H54 (cell line): ENCODE results near the gene ATP8A2.

Experiments
- DNase-seq: peaks from one replicate; pipeline ENCODE4 v3.0.0; 2011; ENCODE audit warnings: low spot score, mixed read lengths; ENCODE audit not compliant: insufficient read length
- FAIRE-seq: peaks from 3 replicates; lab custom pipeline; 2011; peaks lifted over from hg19 to GRCh38; lab: Jason Lieb, UNC
- POLR2A ChIP-seq: IDR thresholded peaks from 2 replicates; pipeline ENCODE4 v1.6.1; 2011; ENCODE audit warnings: low read depth, mild to moderate bottlenecking, low read length

ATP8A2 gene

DNA sequence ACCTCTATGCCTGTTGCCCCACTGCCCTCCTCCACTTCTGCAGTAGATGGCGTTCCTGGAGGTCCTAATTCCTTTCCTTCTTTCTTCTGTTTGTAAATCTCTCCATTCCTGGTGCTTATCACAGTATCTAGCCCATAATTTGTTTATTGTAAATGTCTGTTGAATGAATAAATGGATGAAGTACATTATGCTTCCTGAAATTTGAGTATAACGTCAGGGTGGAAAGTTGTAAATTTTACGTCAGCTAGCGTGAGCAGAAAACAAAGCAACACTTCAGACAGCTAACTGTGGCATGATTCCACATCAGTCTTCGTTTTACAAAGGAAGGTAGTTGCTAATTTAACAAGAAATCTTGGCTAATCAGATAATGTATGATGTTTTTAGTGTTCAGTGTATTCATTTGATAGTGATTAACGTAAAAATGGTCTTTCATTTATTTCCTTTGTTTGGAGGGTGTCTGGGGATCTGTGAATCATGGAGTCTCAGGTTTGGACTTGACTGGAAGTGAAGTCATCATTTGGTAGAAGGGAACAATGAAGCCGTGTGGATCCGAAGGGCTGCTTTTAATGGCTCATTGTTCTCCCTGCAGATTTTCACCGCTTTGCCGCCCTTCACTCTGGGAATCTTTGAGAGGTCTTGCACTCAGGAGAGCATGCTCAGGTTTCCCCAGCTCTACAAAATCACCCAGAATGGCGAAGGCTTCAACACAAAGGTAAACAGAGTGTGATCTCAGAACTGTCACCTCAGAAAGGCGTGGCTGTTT is 465.0 kb downstream of the ATP8A2 start:
- no peak for TF ChIP-seq POLR2A
- DNase-seq (no peak), FAIRE-seq (no peak)

- DNase-seq (no peak), FAIRE-seq (no peak)
- TF ChIP-seq POLR2A = no peak
Measured at GRCh38 chr13:25839371-25839770, 467.6 kb downstream of the ATP8A2 start.

GRCh38 chr13:25840261-25840660 is 468.5 kb downstream of the ATP8A2 start:
- FAIRE-seq (no peak), DNase-seq (no peak)
- TF ChIP-seq POLR2A = no peak

GRCh38 chr13:25840931-25841330 is 469.2 kb downstream of the ATP8A2 start:
- FAIRE-seq = no peak
- no peak for TF ChIP-seq POLR2A
- DNase-seq = no peak

DNA sequence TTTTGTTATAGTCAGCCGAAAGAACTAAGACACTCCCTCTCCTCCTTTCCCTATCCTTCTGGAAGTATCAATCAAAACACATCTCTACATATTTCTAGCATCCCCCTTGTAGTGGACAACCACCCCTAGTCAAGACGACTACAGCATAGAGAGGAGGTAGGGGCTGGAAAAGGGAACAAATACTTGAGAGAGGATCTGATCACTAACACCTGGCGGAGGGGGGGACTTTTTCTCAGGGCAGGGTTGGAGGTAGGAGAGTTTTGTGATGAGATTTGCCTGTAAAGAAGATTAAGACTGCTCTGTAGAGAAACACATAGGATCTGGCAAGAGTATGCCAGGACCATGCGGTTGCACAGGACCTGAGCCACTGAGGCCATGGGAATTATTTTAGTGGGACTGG is 471.9 kb downstream of the ATP8A2 start:
- FAIRE-seq = no peak

DNA sequence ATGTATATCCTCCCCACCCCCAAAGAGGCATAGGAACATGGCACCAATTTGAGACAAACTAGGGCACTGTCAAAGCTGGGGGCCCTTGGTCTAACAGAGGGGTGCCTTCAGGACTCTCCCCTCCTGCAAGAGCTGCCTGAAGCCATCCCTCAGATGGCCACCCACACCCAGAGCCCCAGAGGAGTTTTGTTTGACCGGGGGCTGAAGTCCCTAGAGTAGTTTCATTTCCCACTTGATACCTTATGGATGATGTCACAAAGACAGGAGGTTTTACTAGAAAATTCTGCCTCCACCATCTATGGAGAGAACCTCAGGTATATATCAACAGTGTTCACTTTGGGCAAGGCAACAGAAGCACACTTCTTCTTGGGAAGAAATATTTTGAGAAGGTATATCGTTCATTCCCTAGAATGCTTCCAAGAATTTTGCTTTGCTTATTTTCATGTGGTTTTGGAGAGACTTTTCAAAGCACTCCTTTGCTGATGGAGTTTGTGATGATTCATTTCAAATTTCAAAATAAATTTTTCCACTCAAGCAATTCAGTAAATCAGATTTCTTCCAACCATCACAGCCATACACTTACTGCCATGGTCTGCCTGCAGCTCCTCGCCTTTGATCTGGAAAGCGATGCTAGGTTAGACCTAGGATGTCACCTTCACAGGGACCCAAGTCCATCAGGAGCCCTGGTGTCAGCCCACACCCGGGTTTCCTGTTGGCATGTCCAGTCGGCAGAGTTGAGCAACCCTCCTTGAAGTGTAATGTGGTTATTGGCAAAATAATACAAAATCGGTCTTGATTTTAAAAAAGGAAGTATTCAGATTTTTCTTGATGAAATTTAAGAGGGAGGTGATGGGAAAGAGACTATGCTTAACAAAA is 473.0 kb downstream of the ATP8A2 start:
- DNase-seq = no peak
- FAIRE-seq = no peak
- no peak for TF ChIP-seq POLR2A

More for the DNA sequence above, 471.9 kb downstream of the ATP8A2 start:
- no peak for TF ChIP-seq POLR2A
- no peak for DNase-seq

DNA sequence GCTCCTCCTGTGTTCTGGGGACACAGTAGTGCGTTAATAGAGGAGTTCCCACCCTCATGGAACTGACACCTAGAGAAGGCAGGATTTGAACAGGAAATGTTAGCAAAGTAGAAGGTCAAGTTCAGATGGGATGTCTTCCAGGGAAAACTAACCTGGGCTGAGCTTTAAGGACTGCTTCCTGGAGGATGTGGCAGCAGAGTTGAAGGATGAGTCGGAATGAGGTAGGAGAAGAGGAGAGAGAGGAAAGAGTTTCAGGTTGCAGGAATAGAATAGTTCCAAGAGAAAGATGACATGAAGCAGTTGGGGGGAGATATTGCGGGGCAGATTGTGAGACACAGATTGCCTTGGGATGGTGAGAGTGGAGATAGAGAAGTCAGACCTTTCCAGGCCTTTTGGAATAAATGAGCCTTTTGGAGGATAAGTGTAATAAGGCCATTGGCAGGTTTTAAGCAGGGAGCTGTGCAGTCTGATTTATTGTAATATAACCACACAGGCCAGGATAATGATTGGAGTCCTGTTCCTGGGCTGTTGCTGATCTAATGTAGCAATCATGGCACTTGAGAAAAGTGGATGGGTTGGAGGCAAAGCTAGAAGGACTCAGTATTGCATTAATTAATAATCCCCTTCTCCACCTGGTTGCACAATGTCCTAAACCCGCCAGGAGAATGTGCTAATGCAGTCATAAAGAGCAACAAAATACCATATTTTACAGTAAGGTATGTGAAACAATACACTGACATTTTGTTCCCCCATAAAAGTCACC is 474.6 kb downstream of the ATP8A2 start:
- FAIRE-seq (no peak), DNase-seq (no peak)
- no peak for TF ChIP-seq POLR2A

GRCh38 chr13:25847145-25847544 is 475.4 kb downstream of the ATP8A2 start:
- FAIRE-seq (no peak), DNase-seq (no peak)
- no peak for TF ChIP-seq POLR2A

GRCh38 chr13:25847635-25848626 is 476.2 kb downstream of the ATP8A2 start:
- no peak for DNase-seq
- TF ChIP-seq POLR2A = no peak
- no peak for FAIRE-seq

GRCh38 chr13:25848812-25849745 is 477.3 kb downstream of the ATP8A2 start:
- no peak for TF ChIP-seq POLR2A
- no peak for FAIRE-seq

GRCh38 chr13:25857830-25858229 is 486.1 kb downstream of the ATP8A2 start:
- no peak for TF ChIP-seq POLR2A
- DNase-seq = no peak
- FAIRE-seq = no peak

More at GRCh38 chr13:25848812-25849745, 477.3 kb downstream of the ATP8A2 start:
- DNase-seq = no peak

DNA sequence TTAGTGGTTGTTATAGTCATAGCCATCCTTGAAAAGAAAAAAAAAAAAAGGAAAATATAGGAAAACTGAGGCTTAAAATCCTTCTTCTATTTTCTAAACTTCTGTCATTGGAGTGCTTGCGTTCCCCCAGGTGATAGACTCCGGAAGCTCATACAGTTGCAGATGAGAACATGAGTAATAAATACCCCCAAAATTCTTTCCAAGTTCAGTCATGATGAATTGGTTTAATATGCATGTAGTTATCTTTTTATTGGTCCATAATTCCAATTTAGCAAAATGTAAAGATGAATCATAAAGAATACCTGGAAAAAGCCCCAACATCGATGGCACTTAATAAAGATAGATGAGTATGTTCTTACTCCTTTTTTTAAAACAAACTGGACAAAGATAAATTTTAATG is 487.8 kb downstream of the ATP8A2 start:
- TF ChIP-seq POLR2A = no peak
- FAIRE-seq (no peak), DNase-seq (no peak)
